Nephron progenitor cell (in vitro differentiated cells): ENCODE data around the gene RALGPS2.

Experiments used
- DNase-seq: peaks from one replicate; pipeline ENCODE4 v3.0.0; 2021
- H3K27ac Mint-ChIP-seq: 2 replicates; pipeline ENCODE4 v1.8.0; 2021; ENCODE audit warnings: mild to moderate bottlenecking, moderate library complexity, mixed read lengths
- H3K27me3 Mint-ChIP-seq: 2 replicates; pipeline ENCODE4 v1.8.0; 2021; ENCODE audit warnings: mild to moderate bottlenecking, low read depth, mixed read lengths; ENCODE audit not compliant: poor library complexity
- H3K36me3 Mint-ChIP-seq: 2 replicates; pipeline ENCODE4 v1.8.0; 2021; ENCODE audit warnings: low read depth, mixed read lengths
- H3K4me1 Mint-ChIP-seq: 2 replicates; pipeline ENCODE4 v1.8.0; 2021; ENCODE audit warnings: mixed read lengths
- H3K4me3 Mint-ChIP-seq: 2 replicates; pipeline ENCODE4 v1.8.0; 2021; ENCODE audit warnings: mild to moderate bottlenecking, moderate library complexity, mixed read lengths
- H3K9me3 Mint-ChIP-seq: 2 replicates; pipeline ENCODE4 v1.8.0; 2021; ENCODE audit warnings: mild to moderate bottlenecking, moderate library complexity, mixed read lengths
- TF ChIP-seq, protein P1 (sequence below): fragments of 200-600 bp; sonication (generic); IDR thresholded peaks from 2 replicates; pipeline ENCODE4 v1.5.0; 2021; ENCODE audit warnings: antibody characterized with exemption

The RALGPS2 gene

DNA sequence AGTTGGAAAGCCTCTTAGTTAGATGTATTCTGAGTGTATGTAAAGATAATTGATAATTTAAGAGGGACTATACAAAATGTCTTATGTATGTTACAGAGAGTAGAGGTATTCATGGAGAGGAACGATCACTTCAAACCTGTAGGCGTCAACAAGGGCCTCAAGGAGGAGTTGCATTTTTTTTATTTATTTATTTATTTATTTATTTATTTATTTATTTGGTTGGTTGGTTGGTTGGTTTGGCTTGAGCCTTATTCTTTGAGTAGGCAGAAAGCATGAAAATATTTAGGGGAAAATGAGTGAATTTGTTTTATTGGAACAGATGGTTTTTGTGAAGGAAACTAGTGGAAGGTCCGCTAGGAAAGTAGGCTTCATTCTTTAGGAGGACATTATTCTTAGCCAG, 137.4 kb downstream of the RALGPS2 start:
- no peaks in the 10 kb centered on the region for H3K9me3 Mint-ChIP-seq
- H3K36me3 Mint-ChIP-seq = peaks cover 33% of the 10 kb centered on the region
- no peaks in the 10 kb centered on the region for H3K27me3 Mint-ChIP-seq
- no peak overlapping the region for H3K27ac Mint-ChIP-seq
- TF ChIP-seq, protein P1, sequence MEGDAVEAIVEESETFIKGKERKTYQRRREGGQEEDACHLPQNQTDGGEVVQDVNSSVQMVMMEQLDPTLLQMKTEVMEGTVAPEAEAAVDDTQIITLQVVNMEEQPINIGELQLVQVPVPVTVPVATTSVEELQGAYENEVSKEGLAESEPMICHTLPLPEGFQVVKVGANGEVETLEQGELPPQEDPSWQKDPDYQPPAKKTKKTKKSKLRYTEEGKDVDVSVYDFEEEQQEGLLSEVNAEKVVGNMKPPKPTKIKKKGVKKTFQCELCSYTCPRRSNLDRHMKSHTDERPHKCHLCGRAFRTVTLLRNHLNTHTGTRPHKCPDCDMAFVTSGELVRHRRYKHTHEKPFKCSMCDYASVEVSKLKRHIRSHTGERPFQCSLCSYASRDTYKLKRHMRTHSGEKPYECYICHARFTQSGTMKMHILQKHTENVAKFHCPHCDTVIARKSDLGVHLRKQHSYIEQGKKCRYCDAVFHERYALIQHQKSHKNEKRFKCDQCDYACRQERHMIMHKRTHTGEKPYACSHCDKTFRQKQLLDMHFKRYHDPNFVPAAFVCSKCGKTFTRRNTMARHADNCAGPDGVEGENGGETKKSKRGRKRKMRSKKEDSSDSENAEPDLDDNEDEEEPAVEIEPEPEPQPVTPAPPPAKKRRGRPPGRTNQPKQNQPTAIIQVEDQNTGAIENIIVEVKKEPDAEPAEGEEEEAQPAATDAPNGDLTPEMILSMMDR = no peak
- no peaks in the 10 kb centered on the region for H3K4me1 Mint-ChIP-seq
- no peak overlapping the region for H3K4me3 Mint-ChIP-seq
- DNase-seq = no peak

DNA sequence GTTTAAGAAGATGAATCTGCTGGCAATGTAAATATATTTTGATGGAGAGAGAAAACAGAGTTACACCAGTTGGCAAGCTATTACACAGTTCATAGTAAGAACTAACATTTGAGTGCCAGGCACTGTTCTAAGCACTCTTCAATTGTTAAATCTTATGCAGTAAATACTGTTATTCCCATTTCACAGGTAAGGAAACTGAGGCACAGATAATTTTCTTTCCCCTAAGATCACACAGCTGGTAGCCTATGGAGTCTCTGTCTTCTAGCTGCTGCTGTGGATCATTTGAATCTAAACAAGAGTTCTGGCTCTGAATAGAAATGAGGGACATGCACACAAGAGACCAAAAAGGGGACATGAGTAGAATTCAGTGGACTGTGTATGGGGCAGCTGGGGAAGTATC, 137.8 kb downstream of the RALGPS2 start:
- Mint-ChIP-seq H3K4me3 (no peak overlapping the region), H3K36me3 (peaks cover 33% of the 10 kb centered on the region), H3K27ac (no peak overlapping the region)

DNA sequence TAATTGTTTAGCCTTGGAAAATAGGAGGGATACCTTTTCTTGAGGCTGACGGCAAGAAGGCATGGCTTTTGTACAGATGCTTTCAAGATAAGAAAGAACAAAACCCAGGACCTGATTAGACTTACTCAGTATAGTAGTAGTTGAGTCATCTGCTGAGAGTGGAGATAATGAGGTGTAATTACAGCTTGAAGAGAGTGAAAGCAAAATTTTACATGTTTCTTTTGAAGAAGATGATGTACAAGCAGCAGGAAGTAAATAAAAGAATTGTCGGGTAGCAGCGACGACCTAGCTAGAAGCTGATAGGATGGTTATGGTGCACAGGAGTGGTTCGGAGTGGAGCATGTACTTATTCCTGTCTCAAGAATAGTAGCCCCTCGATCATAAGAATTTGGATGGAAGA, 139.3 kb downstream of the RALGPS2 start:
- no peaks in the 10 kb centered on the region for H3K27me3 Mint-ChIP-seq
- H3K9me3 Mint-ChIP-seq = no peaks in the 10 kb centered on the region
- DNase-seq = no peak
- peaks cover 27% of the 10 kb centered on the region for H3K36me3 Mint-ChIP-seq
- H3K27ac Mint-ChIP-seq = no peak overlapping the region
- no peak overlapping the region for H3K4me3 Mint-ChIP-seq
- H3K4me1 Mint-ChIP-seq = no peaks in the 10 kb centered on the region
- TF ChIP-seq, protein P1 = no peak

More for the DNA sequence above, 137.8 kb downstream of the RALGPS2 start:
- Mint-ChIP-seq H3K27me3 (no peaks in the 10 kb centered on the region), H3K4me1 (no peaks in the 10 kb centered on the region), H3K9me3 (no peaks in the 10 kb centered on the region)
- no peak for DNase-seq
- TF ChIP-seq, protein P1 = no peak

DNA sequence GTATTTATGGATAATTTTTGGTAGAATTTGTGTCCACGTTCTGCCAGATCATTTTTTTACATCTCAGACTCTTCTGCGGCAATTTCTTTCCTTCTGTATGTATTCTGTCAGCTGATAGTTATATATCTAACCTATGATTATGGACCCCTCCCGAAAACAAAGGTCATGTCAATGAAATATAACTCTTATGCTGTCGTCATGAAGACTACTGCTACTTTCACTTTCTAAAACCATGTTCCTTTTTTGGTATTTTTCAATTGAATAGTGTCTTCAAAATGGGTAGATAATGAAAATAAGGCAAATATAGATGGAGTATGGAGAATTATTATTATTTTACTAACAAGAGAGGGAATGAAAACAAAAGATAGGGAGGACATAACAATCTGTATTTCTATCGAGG, 142.6 kb downstream of the RALGPS2 start:
- Mint-ChIP-seq H3K4me1 (peaks cover 12% of the 10 kb centered on the region), H3K4me3 (no peak overlapping the region), H3K9me3 (no peaks in the 10 kb centered on the region), H3K27ac (no peak overlapping the region), H3K36me3 (peaks cover 9% of the 10 kb centered on the region), H3K27me3 (no peaks in the 10 kb centered on the region)
- DNase-seq = no peak
- TF ChIP-seq, protein P1 = no peak

DNA sequence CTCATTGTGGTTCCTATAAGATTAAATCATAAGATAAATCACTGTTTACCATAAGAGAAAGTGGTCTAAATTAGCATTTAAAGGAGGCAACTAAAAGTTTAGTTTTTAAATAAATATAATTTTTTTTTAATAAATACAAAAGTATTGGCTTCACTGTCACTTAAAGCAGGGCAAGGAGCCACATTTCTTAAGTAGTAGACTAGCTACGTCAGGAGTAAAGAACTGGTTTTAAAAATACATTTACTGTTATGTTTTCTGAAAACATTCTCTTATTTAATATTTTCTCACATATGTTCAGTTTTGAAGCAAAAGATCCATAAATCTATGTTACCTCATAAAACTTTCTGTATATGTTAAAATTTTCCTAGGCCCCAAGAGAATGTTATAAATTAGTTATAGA, 143.7 kb downstream of the RALGPS2 start:
- TF ChIP-seq, protein P1 = no peak
- H3K36me3 Mint-ChIP-seq = peaks cover 9% of the 10 kb centered on the region
- H3K4me1 Mint-ChIP-seq = peaks cover 12% of the 10 kb centered on the region
- H3K9me3 Mint-ChIP-seq = no peaks in the 10 kb centered on the region
- DNase-seq = no peak
- no peaks in the 10 kb centered on the region for H3K27me3 Mint-ChIP-seq
- no peak overlapping the region for H3K27ac Mint-ChIP-seq
- H3K4me3 Mint-ChIP-seq = no peak overlapping the region

DNA sequence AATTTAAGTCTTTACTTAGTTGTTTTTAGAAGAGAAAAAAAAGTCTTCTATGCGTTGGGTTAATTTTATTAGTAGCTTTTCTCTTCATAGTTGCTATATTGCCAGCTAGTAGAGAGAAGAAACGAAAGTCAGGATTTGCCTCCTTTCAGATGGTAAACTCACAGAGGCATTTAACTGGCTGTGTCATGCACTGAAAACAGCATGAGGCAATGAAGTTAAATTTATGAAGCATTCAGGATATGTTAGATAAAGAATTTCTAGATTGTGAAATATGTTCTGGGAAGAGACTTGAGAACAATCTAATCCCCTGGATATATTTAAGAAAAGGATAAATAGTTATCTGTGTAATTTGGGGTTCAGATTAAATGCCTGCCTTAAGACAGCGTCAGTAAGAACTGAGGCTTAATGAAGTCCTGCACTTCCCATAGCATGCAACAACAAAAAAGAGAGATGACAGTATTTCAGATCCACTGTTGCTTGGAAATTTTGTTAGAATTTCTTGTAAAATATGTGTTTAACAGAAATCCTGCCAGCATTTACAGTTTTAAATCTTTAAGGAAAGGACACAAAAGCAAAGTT, 144.2 kb downstream of the RALGPS2 start:
- Mint-ChIP-seq H3K9me3 (no peaks in the 10 kb centered on the region), H3K27ac (no peak overlapping the region), H3K4me3 (no peak overlapping the region), H3K4me1 (peaks cover 12% of the 10 kb centered on the region), H3K36me3 (peaks cover 8% of the 10 kb centered on the region), H3K27me3 (no peaks in the 10 kb centered on the region)
- no peak for DNase-seq
- TF ChIP-seq, protein P1 = no peak
